Neural cell (in vitro differentiated cells): ENCODE results near the gene FAM168B.

Source experiments
- EZH2 ChIP-seq: fragments of 200-600, 300-800 bp; shearing (Covaris generic), sonication (generic); IDR thresholded peaks from 2 replicates; pipeline ENCODE4 v1.6.1; 2014; ENCODE audit warnings: antibody characterized with exemption, low read length, borderline replicate concordance, mild to moderate bottlenecking; ENCODE audit not compliant: insufficient read depth, poor library complexity, severe bottlenecking
- MXI1 ChIP-seq: fragments of 450-650 bp; conservative IDR thresholded peaks from 2 replicates; pipeline ENCODE4 v1.6.1; 2014; ENCODE audit warnings: antibody characterized with exemption, mild to moderate bottlenecking; ENCODE audit not compliant: poor library complexity, severe bottlenecking
- POLR2AphosphoS5 ChIP-seq: IDR thresholded peaks from 2 replicates; pipeline ENCODE4 v1.6.1; 2012
- TAF1 ChIP-seq: IDR thresholded peaks from 2 replicates; pipeline ENCODE4 v1.6.1; 2012; ENCODE audit warnings: low read depth
- TF ChIP-seq, protein P1 (sequence below): fragments of 450-650 bp; IDR thresholded peaks from 2 replicates; pipeline ENCODE4 v1.5.1; 2014; ENCODE audit warnings: antibody characterized with exemption, mild to moderate bottlenecking, moderate library complexity; ENCODE audit not compliant: poor library complexity, severe bottlenecking

GRCh38 chr2:131046028-131046917 lies 47.0 kb downstream of the FAM168B start:
- TF ChIP-seq, protein P1, sequence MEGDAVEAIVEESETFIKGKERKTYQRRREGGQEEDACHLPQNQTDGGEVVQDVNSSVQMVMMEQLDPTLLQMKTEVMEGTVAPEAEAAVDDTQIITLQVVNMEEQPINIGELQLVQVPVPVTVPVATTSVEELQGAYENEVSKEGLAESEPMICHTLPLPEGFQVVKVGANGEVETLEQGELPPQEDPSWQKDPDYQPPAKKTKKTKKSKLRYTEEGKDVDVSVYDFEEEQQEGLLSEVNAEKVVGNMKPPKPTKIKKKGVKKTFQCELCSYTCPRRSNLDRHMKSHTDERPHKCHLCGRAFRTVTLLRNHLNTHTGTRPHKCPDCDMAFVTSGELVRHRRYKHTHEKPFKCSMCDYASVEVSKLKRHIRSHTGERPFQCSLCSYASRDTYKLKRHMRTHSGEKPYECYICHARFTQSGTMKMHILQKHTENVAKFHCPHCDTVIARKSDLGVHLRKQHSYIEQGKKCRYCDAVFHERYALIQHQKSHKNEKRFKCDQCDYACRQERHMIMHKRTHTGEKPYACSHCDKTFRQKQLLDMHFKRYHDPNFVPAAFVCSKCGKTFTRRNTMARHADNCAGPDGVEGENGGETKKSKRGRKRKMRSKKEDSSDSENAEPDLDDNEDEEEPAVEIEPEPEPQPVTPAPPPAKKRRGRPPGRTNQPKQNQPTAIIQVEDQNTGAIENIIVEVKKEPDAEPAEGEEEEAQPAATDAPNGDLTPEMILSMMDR: no peak
- no peak for TF ChIP-seq EZH2
- TF ChIP-seq POLR2AphosphoS5: no peak
- TF ChIP-seq MXI1: no peak
- TF ChIP-seq TAF1: no peak
